ENCODE measurements around the gene KRI1.
"Not testable (repeated sequence)": the region's sequence is repeated elsewhere in the genome, so short reads cannot be mapped to it uniquely, and the experiment has no call there.

The KRI1 gene

GRCh38 chr19:10546817-10547216, 19.0 kb downstream of the KRI1 start:
- no peak for DNase-seq

- DNase-seq: no peak
Observed at GRCh38 chr19:10544753-10545251, 21.0 kb downstream of the KRI1 start.

- peak; percentile 48 for DNase-seq
Observed at GRCh38 chr19:10544242-10544752, 21.5 kb downstream of the KRI1 start.

GRCh38 chr19:10543420-10544241, 22.2 kb downstream of the KRI1 start, which contains the start of gene ATG4D:
ATG4D (plus strand) TSS chr19:10543904; CDS start chr19:10544091, 187 bp downstream.
- peak; percentile 86 for DNase-seq

GRCh38 chr19:10543059-10543419, 22.8 kb downstream of the KRI1 start:
- DNase-seq: no peak

- not testable (repeated sequence) for DNase-seq
Observed at GRCh38 chr19:10539016-10539415, 26.8 kb downstream of the KRI1 start.

GRCh38 chr19:10538204-10538983, 27.4 kb downstream of the KRI1 start:
- DNase-seq: no peak

GRCh38 chr19:10537668-10538067, 28.1 kb downstream of the KRI1 start:
- DNase-seq: no peak

- DNase-seq: no peak
Observed at GRCh38 chr19:10535613-10536012, 30.2 kb downstream of the KRI1 start.

- DNase-seq: no peak
Observed at GRCh38 chr19:10533646-10534386, 32.0 kb downstream of the KRI1 start.

GRCh38 chr19:10532457-10532856, 33.4 kb downstream of the KRI1 start:
- DNase-seq: no peak

GRCh38 chr19:10526887-10527286, 38.9 kb downstream of the KRI1 start:
- not testable (repeated sequence) for DNase-seq

GRCh38 chr19:10525636-10526035, 40.2 kb downstream of the KRI1 start:
- no peak for DNase-seq

- DNase-seq: no peak
Observed at GRCh38 chr19:10523135-10523636, 42.6 kb downstream of the KRI1 start.

GRCh38 chr19:10521461-10522171, 44.2 kb downstream of the KRI1 start:
- DNase-seq: no peak

GRCh38 chr19:10520652-10521318, 45.0 kb downstream of the KRI1 start:
- no peak for DNase-seq

- DNase-seq: no peak
Observed at GRCh38 chr19:10519421-10519820, 46.4 kb downstream of the KRI1 start.

- no peak for DNase-seq
Observed at GRCh38 chr19:10518444-10519361, 47.1 kb downstream of the KRI1 start.

- DNase-seq: peak; percentile 19
Observed at GRCh38 chr19:10517760-10518443, 47.9 kb downstream of the KRI1 start.

GRCh38 chr19:10517361-10517759, 48.5 kb downstream of the KRI1 start, which contains the start of gene S1PR5:
S1PR5 (minus strand) TSS chr19:10517447; CDS start chr19:10515011, 2,436 bp downstream.
- peak; percentile 21 for DNase-seq
